HT-29 (cell line): ENCODE measurements around the gene NSDHL. TPM values are rescaled to one million over a fixed set of nuclear protein-coding genes. Genes with fewer than 3 reads are reported as not detected.
A peak's percentile ranks its signal among the peaks of the same experiment; 100 is the strongest.

Source experiments
- DNase-seq: peaks from one replicate; pipeline ENCODE4 v3.0.0-alpha.2; 2015; ENCODE audit warnings: low spot score
- total RNA-seq: library from RNA; depleted of rRNA; stranded (reverse); fragments of >200 nt; shearing (Covaris generic); gene quantifications from 2 replicates; pipeline ENCODE4 v1.2.3, GENCODE V29; 2014; rRNA removed

NSDHL gene
- total RNA-seq, 1 experiment from 2014 or later: 52.6 TPM

- no peak for DNase-seq
Observed at GRCh38 chrX:152912641-152913040, 81.8 kb downstream of the NSDHL start.

- no peak for DNase-seq
Observed at GRCh38 chrX:152913346-152913745, 82.5 kb downstream of the NSDHL start.

- no peak for DNase-seq
Observed at GRCh38 chrX:152913910-152914309, 83.0 kb downstream of the NSDHL start.

- DNase-seq: peak; percentile 34
Observed at GRCh38 chrX:152915541-152916241, 84.8 kb downstream of the NSDHL start.

- no peak for DNase-seq
Observed at GRCh38 chrX:152917656-152918579, 87.1 kb downstream of the NSDHL start.

GRCh38 chrX:152918707-152919106 is 87.8 kb downstream of the NSDHL start:
- DNase-seq: no peak

Other genes starting within 250 kb of the NSDHL start
- gene GABRQ, start 193.2 kb upstream of the NSDHL start, total RNA-seq: not detected in 2 replicates
- 9.1 and 10.0 TPM in 2 replicates for gene MAGEA3, start 132.3 kb upstream of the NSDHL start, total RNA-seq
- not detected in 2 replicates for gene CSAG2, start 121.8 kb upstream of the NSDHL start, total RNA-seq
- 0.21 TPM in 1 of 2 replicates, not detected in the other for gene MAGEA2B, start 116.4 kb upstream of the NSDHL start, total RNA-seq
- 1.1 and 5.7 TPM in 2 replicates for gene CSAG1, start 97.3 kb upstream of the NSDHL start, total RNA-seq
- gene MAGEA12, start 97.3 kb upstream of the NSDHL start, total RNA-seq: 6.2 and 6.8 TPM in 2 replicates
- 0.94 TPM in 1 of 2 replicates, not detected in the other for gene MAGEA2, start 77.2 kb upstream of the NSDHL start, total RNA-seq
- gene CSAG3, start 71.8 kb upstream of the NSDHL start, total RNA-seq: not detected in 2 replicates
- 3.2 and 8.3 TPM in 2 replicates for gene MAGEA6, start 61.4 kb upstream of the NSDHL start, total RNA-seq
- gene CETN2, start 306 bp upstream of the NSDHL start, total RNA-seq: 21.9 and 29.2 TPM in 2 replicates
- 3.5 and 4.0 TPM in 2 replicates for gene ZNF185, start 67.0 kb downstream of the NSDHL start, total RNA-seq
- gene PNMA5, start 163.1 kb downstream of the NSDHL start, total RNA-seq: 0.10 and 0.37 TPM in 2 replicates
- not detected in 2 replicates for gene PNMA3, start 225.4 kb downstream of the NSDHL start, total RNA-seq
- not detected in 2 replicates for gene PNMA6A, start 241.4 kb downstream of the NSDHL start, total RNA-seq